ENCODE measurements around the gene ARMC8.

ARMC8 gene

GRCh38 chr3:138340511-138340910, 153.4 kb downstream of the ARMC8 start:
- DNase-seq (ENCODE audit: low read depth in 4 of 4, low spot score in 1 of 4): no peak

- no peak for DNase-seq (ENCODE audit: low read depth in 4 of 4, low spot score in 1 of 4)
These were observed 157.7 kb downstream of the ARMC8 start for GRCh38 chr3:138344754-138345153.
